B cell (primary cell): ENCODE results near the gene RPL7A. TPM values are rescaled to one million over a fixed set of nuclear protein-coding genes. Genes with fewer than 3 reads are reported as not detected.

ENCODE experiments used
- ATAC-seq: fragments of 200-7000 bp; cut with Tn5 transposase; one replicate; pipeline ENCODE4 v1.10.0; 2021; ENCODE audit warnings: low read depth, mild to moderate bottlenecking, moderate number of reproducible peaks, moderate library complexity
- CTCF ChIA-PET: fragments of 350-600 bp; sonication (Branson Sonifier 250); formaldehyde crosslinking; loops from one replicate; lab custom pipeline; 2021; ENCODE audit warnings: antibody characterized with exemption, inconsistent platforms; lab: Charles Lee
- POLR2A ChIA-PET: fragments of 350-600 bp; sonication (Branson Sonifier 250); formaldehyde crosslinking; loops from one replicate; lab custom pipeline; 2021; ENCODE audit warnings: antibody characterized with exemption; lab: Charles Lee
- DNase-seq: peaks from one replicate; pipeline ENCODE4 v3.0.0; 2013
- H2AFZ ChIP-seq: 2 replicates; pipeline ENCODE4 v1.6.1; 2012; ENCODE audit warnings: mild to moderate bottlenecking, low read depth, low read length; ENCODE audit not compliant: insufficient read depth, poor library complexity, severe bottlenecking
- H3K27ac ChIP-seq, 2 donors: 1 replicate in 1 of 2; 2 replicates in 1 of 2; pipeline ENCODE4 v1.5.1; 2012 to 2013; ENCODE audit warnings: low read length in 2 of 2, mild to moderate bottlenecking in 2 of 2, moderate library complexity in 1 of 2
- H3K27me3 ChIP-seq, 4 experiments: fragments of 200-600 bp in 1 of 4; sonication (generic) in 1 of 4; replicated peaks in 1 of 4; 1 replicate in 2 of 4; 2 replicates in 2 of 4; pipeline versions ENCODE4 v1.6.1 to v1.7.0; 2013 to 2016; ENCODE audit warnings: low read length in 3 of 4, mild to moderate bottlenecking in 2 of 4, mixed read lengths in 1 of 4, moderate library complexity in 1 of 4; ENCODE audit not compliant: insufficient read depth in 4 of 4, control insufficient read depth in 3 of 4; ENCODE audit errors: control extremely low read depth in 1 of 4
- H3K36me3 ChIP-seq, 2 experiments: replicated peaks in 1 of 2; 1 replicate in 1 of 2; 2 replicates in 1 of 2; pipeline versions ENCODE4 v1.6.1 to v1.7.1; 2013; ENCODE audit warnings: low read length in 1 of 2; ENCODE audit not compliant: insufficient read depth in 2 of 2, control insufficient read depth in 1 of 2; ENCODE audit errors: control extremely low read depth in 1 of 2, extremely low read depth in 1 of 2
- H3K4me1 ChIP-seq, 2 donors: fragments of 200-600 bp in 1 of 2; sonication (generic) in 1 of 2; 1 replicate in 1 of 2; 2 replicates in 1 of 2; pipeline versions ENCODE4 v1.5.1 to v1.6.1; 2013 to 2017; ENCODE audit warnings: low read length in 2 of 2; ENCODE audit not compliant: control insufficient read depth in 2 of 2, insufficient read depth in 2 of 2
- H3K4me2 ChIP-seq: replicated peaks from 2 replicates; pipeline ENCODE3; 2012; ENCODE audit warnings: mild to moderate bottlenecking, low read depth, low read length; ENCODE audit not compliant: poor library complexity, severe bottlenecking
- H3K4me3 ChIP-seq, 5 experiments: fragments of 200-600 bp in 1 of 5; sonication (generic) in 1 of 5; 1 replicate in 3 of 5; 2 replicates in 2 of 5; pipeline versions ENCODE4 v1.5.1 to v1.7.0; 2011 to 2016; ENCODE audit warnings: low read length in 4 of 5, mild to moderate bottlenecking in 4 of 5, low read depth in 2 of 5, control low read depth in 1 of 5, moderate library complexity in 1 of 5; ENCODE audit not compliant: insufficient read depth in 1 of 5; ENCODE audit errors: control extremely low read depth in 1 of 5, extremely low read depth in 1 of 5
- H3K79me2 ChIP-seq: fragments of 200-600 bp; sonication (generic); one replicate; pipeline ENCODE4 v1.6.0; 2016; ENCODE audit warnings: low read length; ENCODE audit not compliant: control insufficient read depth, insufficient read depth
- H3K9ac ChIP-seq: fragments of 200-600 bp; sonication (generic); 2 replicates; pipeline ENCODE4 v1.6.1; 2017; ENCODE audit warnings: mild to moderate bottlenecking, low read length, moderate library complexity
- H3K9me3 ChIP-seq, 3 donors: one replicate each; pipeline versions ENCODE4 v1.6.1 to v1.7.1; 2013; ENCODE audit warnings: low read length in 2 of 3; ENCODE audit not compliant: control insufficient read depth in 2 of 3, insufficient read depth in 1 of 3; ENCODE audit errors: control extremely low read depth in 1 of 3
- H4K20me1 ChIP-seq: 2 replicates; pipeline ENCODE4 v1.6.0; 2012; ENCODE audit warnings: mild to moderate bottlenecking, low read length; ENCODE audit not compliant: insufficient read depth, control insufficient read depth, poor library complexity, severe bottlenecking
- H3K27ac Mint-ChIP-seq: one replicate; pipeline ENCODE4 v1.8.0; 2021; ENCODE audit warnings: mixed read lengths
- H3K27me3 Mint-ChIP-seq: one replicate; pipeline ENCODE4 v1.8.0; 2021; ENCODE audit warnings: mixed read lengths
- H3K4me1 Mint-ChIP-seq: one replicate; pipeline ENCODE4 v1.8.0; 2021; ENCODE audit warnings: mixed read lengths
- H3K4me3 Mint-ChIP-seq: one replicate; pipeline ENCODE4 v1.8.0; 2021; ENCODE audit warnings: mixed read lengths
- H3K9me3 Mint-ChIP-seq: one replicate; pipeline ENCODE4 v1.8.0; 2022; ENCODE audit warnings: mixed read lengths; ENCODE audit not compliant: insufficient read depth
- CTCF ChIP-seq: fragments of 200-600 bp; IDR thresholded peaks from one replicate; pipeline ENCODE4 v1.8.0; 2022; ENCODE audit warnings: antibody characterized with exemption, mild to moderate bottlenecking
- EZH2 ChIP-seq: IDR thresholded peaks from 2 replicates; pipeline ENCODE4 v1.6.1; 2012; ENCODE audit warnings: borderline replicate concordance, low read depth, mild to moderate bottlenecking, moderate library complexity, low read length; ENCODE audit not compliant: insufficient read depth, poor library complexity, severe bottlenecking
- WGBS: methylation state at CpG from one replicate; pipeline ENCODE4 v1.1.5; 2013; ENCODE audit warnings: missing lambda C conversion rate; ENCODE audit not compliant: insufficient coverage; 5-methylcytosine and 5-hydroxymethylcytosine counted together
- intact Hi-C: fragments of 100-400 bp; cut with micrococcal nuclease; formaldehyde crosslinking; loops from one replicate; pipeline ENCODE4 v1.10.0; 2022
- polyA plus RNA-seq: library from polyadenylated mRNA; depleted of rRNA; stranded (reverse); fragments of >200 nt; gene quantifications from 2 replicates; pipeline ENCODE4 v1.2.3, GENCODE V29; 2012
- total RNA-seq, 2 donors: library from RNA; stranded (reverse); fragments of 120-200 nt in 1 of 2; gene quantifications; 1 replicate in 1 of 2; 2 replicates in 1 of 2; pipeline versions ENCODE4 v1.2.3 to v1.2.4, GENCODE V29; 2013 to 2022

Gene RPL7A
- total and polyA plus RNA-seq, 2 donors (not counting 1 experiment from before 2014, with no cell fraction given): 2,407 to 3,937 TPM

GRCh38 chr9:133347515-133347984, 468 bp upstream of the RPL7A start:
- Histone ChIP-seq H3K4me2 (peak overlapping the region; percentile 93), H2AFZ (peak overlapping the region; percentile 83)
- WGBS: under 1% methylated on average over 24 of the region's 41 CpGs

More at GRCh38 chr9:133347515-133347984, 468 bp upstream of the RPL7A start:
- H3K4me3 ChIP-seq: peak overlapping the region; percentile 31 to 96 (median 92)
- DNase-seq (no peak), ATAC-seq (peak; percentile 59)
- no peak for TF ChIP-seq EZH2
- TF ChIP-seq CTCF: peak; percentile 18
- peaks cover 0 to 5% (median 0%) of the 10 kb centered on the region in 3 donors for H3K9me3 ChIP-seq
- peaks cover 42% of the 10 kb centered on the region for H3K79me2 ChIP-seq
- peak overlapping the region; percentile 93 for H3K9ac ChIP-seq
- Mint-ChIP-seq H3K27ac (peak overlapping the region; percentile 95), H3K4me1 (peaks cover 36% of the 10 kb centered on the region), H3K27me3 (no peaks in the 10 kb centered on the region), H3K9me3 (no peaks in the 10 kb centered on the region), H3K4me3 (peak overlapping the region; percentile 97)
- intact Hi-C loops: loop anchor here (5.0 kb wide), 1 partner anchor 130 kb away; the partner anchor contains the start of gene SLC2A6
- peaks cover 36% of the 10 kb centered on the region for H4K20me1 ChIP-seq
- no peaks in the 10 kb centered on the region for H3K27me3 ChIP-seq
- peaks cover 0 to 66% of the 10 kb centered on the region in 2 experiments for H3K36me3 ChIP-seq
- peaks cover 21 to 30% of the 10 kb centered on the region in 2 donors for H3K4me1 ChIP-seq
- H3K27ac ChIP-seq: peak overlapping the region; percentile 87 to 90
- ChIA-PET CTCF (interaction anchor here (0.5 to 1.2 kb wide), 4 partner anchors 12 to 774 kb away, joined by 3 to 7 read pairs (median 3); partner anchors contain the start of gene SLC2A6), POLR2A (interaction anchor here (0.6 to 2.3 kb wide), 12 partner anchors 9 to 1106 kb away, joined by 3 to 18 read pairs (median 4); partner anchors contain the start of genes CACFD1, STKLD1, SURF1 and SURF2)
